Transverse colon (tissue), 4 donors: ENCODE measurements around the gene HDAC3. TPM values are rescaled to one million over a fixed set of nuclear protein-coding genes. Genes with fewer than 3 reads are reported as not detected.

Experiments used
- DNase-seq: peaks from one replicate; pipeline ENCODE4 v3.0.0-alpha.2; 2019
- H3K27ac ChIP-seq, 4 donors: fragments of 200-600 bp; sonication (generic); 2 replicates each; pipeline ENCODE4 v1.5.1; 2016 to 2018; ENCODE audit warnings: inconsistent platforms in 4 of 4
- H3K27me3 ChIP-seq: fragments of 200-600 bp; sonication (generic); 2 replicates; pipeline ENCODE4 v1.5.1; 2017; ENCODE audit warnings: inconsistent platforms
- H3K36me3 ChIP-seq, 4 donors: fragments of 200-600 bp; sonication (generic); 2 replicates each; pipeline ENCODE4 v1.5.1; 2017 to 2019; ENCODE audit warnings: inconsistent platforms in 4 of 4
- H3K4me1 ChIP-seq, 4 donors: fragments of 200-600 bp; sonication (generic); 2 replicates each; pipeline ENCODE4 v1.5.1; 2017 to 2020; ENCODE audit warnings: inconsistent platforms in 4 of 4
- H3K4me3 ChIP-seq, 4 donors: fragments of 200-600 bp; sonication (generic); 1 replicate in 1 of 4; 2 replicates in 3 of 4; pipeline versions ENCODE4 v1.5.1 to v1.6.1; 2017 to 2019; ENCODE audit warnings: inconsistent platforms in 4 of 4
- H3K9me3 ChIP-seq, 2 donors: fragments of 200-600 bp; sonication (generic); 2 replicates each; pipeline ENCODE4 v1.5.1; 2017 to 2019; ENCODE audit warnings: inconsistent platforms in 2 of 2
- CTCF ChIP-seq, 5 experiments: fragments of 200-600 bp in 3 of 5; fragments of 450-650 bp in 2 of 5; sonication (generic) in 3 of 5; IDR thresholded peaks; 1 replicate in 2 of 5; 2 replicates in 3 of 5; pipeline ENCODE4 v1.5.1; 2016 to 2017; ENCODE audit warnings: antibody characterized with exemption in 5 of 5, inconsistent platforms in 3 of 5, mild to moderate bottlenecking in 2 of 5, moderate library complexity in 1 of 5
- EP300 ChIP-seq: sonication (generic); formaldehyde crosslinking; IDR thresholded peaks from one replicate; pipeline ENCODE4 v1.6.1; 2017; ENCODE audit warnings: antibody characterized with exemption, low read depth
- POLR2A ChIP-seq: fragments of 450-650 bp; IDR thresholded peaks from one replicate; pipeline ENCODE4 v1.6.1; 2016; ENCODE audit warnings: antibody characterized with exemption, mild to moderate bottlenecking, moderate library complexity
- POLR2AphosphoS5 ChIP-seq, 3 donors: sonication (generic); formaldehyde crosslinking; IDR thresholded peaks; one replicate each; pipeline ENCODE4 v1.6.1; 2016; ENCODE audit warnings: antibody characterized with exemption in 3 of 3
- WGBS, 2 donors: methylation state at CpG; one replicate each; pipeline ENCODE4 v1.1.5; 2018; ENCODE audit warnings: low coverage in 1 of 2; 5-methylcytosine and 5-hydroxymethylcytosine counted together
- in situ Hi-C, 4 donors: fragments of 200-750 bp; cut with MboI; loops; one replicate each; pipeline versions ENCODE4 v1.15.0 to v1.15.1; 2017; ENCODE audit warnings: low sequenced_read_pairs in 3 of 4, low pct_ligation_motif_present in 1 of 4, low pct_unique_long_range_greater_than_20kb in 1 of 4
- intact Hi-C: fragments of 100-400 bp; cut with DNase I; formaldehyde crosslinking; loops from one replicate; pipeline ENCODE4 v1.15.1; 2023; ENCODE audit warnings: low total_unique reads
- total RNA-seq, 4 donors: library from RNA; depleted of rRNA; stranded (reverse); fragments of >200 nt; gene quantifications; one replicate each; pipeline ENCODE4 v1.1.0, GENCODE V29; 2016

The HDAC3 gene
- total RNA-seq, 4 donors from 2014 or later, result 12.7 to 45.1 (median 40.2) TPM

GRCh38 chr5:141677415-141677814 is 40.8 kb upstream of the HDAC3 start:
- Histone ChIP-seq H3K9me3 (no peaks in the 10 kb centered on the region), H3K4me1 (peaks cover 7 to 22% (median 19%) of the 10 kb centered on the region in 4 donors), H3K27ac (no peak overlapping the region), H3K4me3 (no peak overlapping the region), H3K36me3 (no peaks in the 10 kb centered on the region), H3K27me3 (no peaks in the 10 kb centered on the region)
- in situ Hi-C loops, result loop anchor here in 3 of 4 donors (25.0 kb wide), 1 partner anchor 460 kb away; no protein-coding TSS in a partner anchor
- DNase-seq, result no peak
- intact Hi-C loops, result no loop called here
- TF ChIP-seq CTCF (IDR thresholded peaks at IDR 0.05) (no peak), EP300 (no peak), POLR2A (no peak), POLR2AphosphoS5 (IDR thresholded peaks at IDR 0.05) (no peak)

GRCh38 chr5:141675672-141676071 is 39.0 kb upstream of the HDAC3 start:
- no peaks in the 10 kb centered on the region for H3K9me3 ChIP-seq
- intact Hi-C loops (no loop called here), in situ Hi-C loops (loop anchor here in 3 of 4 donors (25.0 kb wide), 1 partner anchor 462 kb away; no protein-coding TSS in a partner anchor)
- no peak overlapping the region for H3K4me3 ChIP-seq
- no peak overlapping the region for H3K27ac ChIP-seq
- 82 to 88% methylated on average over 2 to 4 of the region's 4 CpGs for whole genome bisulfite sequencing, 2 donors
- TF ChIP-seq EP300 (no peak), POLR2A (no peak), POLR2AphosphoS5 (IDR thresholded peaks at IDR 0.05) (no peak), CTCF (IDR thresholded peaks at IDR 0.05) (no peak)
- H3K27me3 ChIP-seq, result no peaks in the 10 kb centered on the region
- H3K4me1 ChIP-seq, result peaks cover 0 to 6% (median 2%) of the 10 kb centered on the region in 4 donors
- no peaks in the 10 kb centered on the region for H3K36me3 ChIP-seq
- no peak for DNase-seq

- in situ Hi-C loops, result loop anchor here in 3 of 4 donors (25.0 kb wide), 1 partner anchor 463 kb away; no protein-coding TSS in a partner anchor
- Histone ChIP-seq H3K27ac (no peak overlapping the region), H3K4me3 (no peak overlapping the region), H3K36me3 (no peaks in the 10 kb centered on the region), H3K9me3 (no peaks in the 10 kb centered on the region), H3K4me1 (no peaks in the 10 kb centered on the region), H3K27me3 (no peaks in the 10 kb centered on the region)
- DNase-seq, result no peak
- WGBS, 2 donors, result 62 to 71% methylated on average over 5 of the region's 5 CpGs
- intact Hi-C loops, result no loop called here
- TF ChIP-seq POLR2A (no peak), POLR2AphosphoS5 (IDR thresholded peaks at IDR 0.05) (no peak), EP300 (no peak)
These were observed 38.1 kb upstream of the HDAC3 start for GRCh38 chr5:141674747-141675146.

GRCh38 chr5:141672841-141673813 is 36.5 kb upstream of the HDAC3 start:
- 82 to 83% methylated on average over 2 to 19 of the region's 19 CpGs for WGBS, 2 donors
- H3K36me3 ChIP-seq, result no peaks in the 10 kb centered on the region
- DNase-seq, result no peak
- H3K9me3 ChIP-seq, result no peaks in the 10 kb centered on the region
- intact Hi-C loops (no loop called here), in situ Hi-C loops (no loop called here)
- H3K27ac ChIP-seq, result no peak overlapping the region
- H3K4me1 ChIP-seq, result no peaks in the 10 kb centered on the region
- TF ChIP-seq POLR2AphosphoS5 (IDR thresholded peaks at IDR 0.05) (no peak), CTCF (IDR thresholded peaks at IDR 0.05) (no peak), POLR2A (no peak), EP300 (no peak)
- no peaks in the 10 kb centered on the region for H3K27me3 ChIP-seq
- H3K4me3 ChIP-seq, result no peak overlapping the region
